GM21717 (cell line): Measurements from ENCODE around the gene MAGEA4.
"Not testable (repeated sequence)": the region's sequence is repeated elsewhere in the genome, so short reads cannot be mapped to it uniquely, and the experiment has no call there.

ENCODE experiments used
- ATAC-seq: cut with Tn5 transposase; IDR thresholded peaks from one replicate; pipeline ENCODE4 v1.9.1; 2021; ENCODE audit warnings: mild to moderate bottlenecking, moderate library complexity; ENCODE audit not compliant: unreplicated experiment

The MAGEA4 gene, protein sequence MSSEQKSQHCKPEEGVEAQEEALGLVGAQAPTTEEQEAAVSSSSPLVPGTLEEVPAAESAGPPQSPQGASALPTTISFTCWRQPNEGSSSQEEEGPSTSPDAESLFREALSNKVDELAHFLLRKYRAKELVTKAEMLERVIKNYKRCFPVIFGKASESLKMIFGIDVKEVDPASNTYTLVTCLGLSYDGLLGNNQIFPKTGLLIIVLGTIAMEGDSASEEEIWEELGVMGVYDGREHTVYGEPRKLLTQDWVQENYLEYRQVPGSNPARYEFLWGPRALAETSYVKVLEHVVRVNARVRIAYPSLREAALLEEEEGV

DNA sequence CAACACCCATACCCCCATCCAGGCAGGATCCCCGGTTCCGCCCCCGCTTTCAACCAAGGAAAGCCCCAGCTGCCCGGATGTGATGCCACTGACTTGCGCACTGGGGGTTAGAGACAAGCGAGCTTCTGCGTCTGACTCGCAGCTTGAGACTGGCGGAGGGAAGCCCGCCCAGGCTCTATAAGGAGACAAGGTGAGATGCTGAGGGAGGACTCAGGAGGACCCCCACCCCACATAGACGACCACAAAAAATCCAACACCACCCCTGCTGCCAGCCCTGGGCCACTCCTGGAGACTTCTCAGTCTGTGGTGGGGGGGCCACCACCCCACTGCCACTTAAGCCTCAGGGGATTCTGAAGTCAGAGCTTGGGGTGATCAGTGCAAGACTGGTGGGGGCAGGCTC lies at the start of gene MAGEA4:
Gene MAGEA4, plus strand, starts transcription at position 110 of the 400 bp plus-strand sequence. CDS start 10,776 bp downstream, outside the sequence.
- ATAC-seq, result no peak

DNA sequence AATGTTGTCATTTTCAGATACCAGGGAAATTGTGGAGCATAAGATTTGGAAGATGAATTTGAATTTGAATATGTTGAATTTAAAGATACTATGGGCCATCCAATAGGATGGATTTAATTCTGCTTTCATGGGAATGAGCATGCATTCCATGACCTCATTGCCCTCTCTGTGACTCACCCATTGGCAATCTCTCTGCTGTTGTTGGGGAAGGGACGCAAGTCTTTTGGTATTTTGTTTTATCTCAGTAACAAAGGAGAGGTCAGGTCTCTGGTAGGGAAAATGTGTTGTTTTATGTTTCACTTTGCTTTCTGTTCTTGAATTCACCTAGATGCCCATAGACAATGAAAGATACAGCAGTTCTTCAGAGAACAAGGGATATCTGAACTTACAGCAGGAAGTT lies 42.1 kb upstream of the MAGEA4 start:
- ATAC-seq, result no peak

DNA sequence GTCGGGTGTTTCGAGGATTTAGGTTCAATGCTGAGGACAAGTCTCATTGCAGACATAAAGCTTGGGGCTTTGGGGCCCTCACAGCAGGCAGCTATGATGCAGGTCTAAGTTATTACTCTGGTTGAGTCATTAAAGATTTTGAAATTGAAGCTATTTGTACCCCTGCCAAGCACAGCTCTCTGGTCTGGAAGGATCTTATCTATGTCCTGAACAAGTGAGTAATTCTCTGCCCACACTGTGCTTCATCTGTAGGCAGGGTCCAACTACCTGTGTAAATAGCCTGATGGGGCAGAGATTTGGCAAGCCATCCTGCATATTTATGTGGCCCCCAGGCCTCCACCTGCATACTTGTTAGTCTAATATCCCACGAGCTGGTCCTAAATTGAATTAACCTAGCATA lies 41.4 kb upstream of the MAGEA4 start:
- ATAC-seq, result no peak

DNA sequence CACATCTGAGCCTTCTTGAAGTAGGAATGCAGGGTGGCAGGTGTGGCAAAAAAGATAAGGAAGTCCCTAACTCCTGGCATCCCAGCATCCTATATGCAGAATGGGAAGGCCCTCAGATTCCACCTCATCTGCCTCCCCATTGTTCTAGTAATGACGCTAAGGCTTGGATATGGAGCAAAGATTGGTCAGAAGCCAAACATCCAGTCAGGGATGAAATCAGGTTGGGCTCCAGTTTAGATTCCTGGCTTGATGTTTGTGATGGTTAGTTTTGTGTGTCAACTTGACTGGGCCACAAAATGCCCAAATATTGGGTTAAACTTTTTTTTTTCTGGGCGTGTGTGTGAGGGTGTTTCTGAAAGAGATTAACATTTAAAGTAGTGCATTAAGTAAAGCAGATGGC lies 39.6 kb upstream of the MAGEA4 start:
- ATAC-seq, result no peak

DNA sequence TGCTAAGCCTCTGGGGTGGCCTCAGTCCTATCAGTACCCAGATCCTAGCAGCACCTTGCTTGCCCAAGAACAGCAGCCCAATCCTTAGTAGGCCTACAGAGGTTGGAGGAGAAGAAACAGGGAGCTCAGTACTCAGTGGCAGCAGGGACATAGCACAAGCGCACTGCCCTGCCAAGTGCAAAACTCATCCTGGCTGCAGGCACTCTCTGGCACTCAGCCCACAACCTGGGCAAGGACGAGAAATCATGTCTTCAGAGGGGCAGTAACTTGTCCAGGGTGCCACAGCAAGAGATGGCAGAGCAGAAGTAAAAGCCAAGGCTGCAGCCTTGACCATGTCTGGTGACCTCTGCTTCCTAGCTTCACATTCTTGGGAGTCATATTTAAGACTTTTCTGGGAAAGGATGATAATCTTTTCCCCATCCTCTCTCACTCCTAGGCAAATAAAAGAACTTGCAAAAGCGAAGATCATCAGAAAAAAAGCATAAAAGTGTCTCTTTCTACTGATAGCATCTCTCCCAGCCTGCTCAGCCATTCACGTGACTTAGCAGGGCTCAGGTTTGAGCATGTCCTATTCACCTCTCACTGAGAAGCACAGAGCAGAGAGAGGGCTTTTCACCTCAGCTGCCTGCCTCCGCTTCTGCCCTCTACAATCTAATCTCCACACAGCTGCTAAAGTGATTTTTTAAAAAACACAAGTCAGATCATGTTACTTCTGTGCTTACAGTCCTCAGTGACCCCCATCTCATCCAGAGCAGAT lies 37.2 kb upstream of the MAGEA4 start:
- no peak for ATAC-seq

DNA sequence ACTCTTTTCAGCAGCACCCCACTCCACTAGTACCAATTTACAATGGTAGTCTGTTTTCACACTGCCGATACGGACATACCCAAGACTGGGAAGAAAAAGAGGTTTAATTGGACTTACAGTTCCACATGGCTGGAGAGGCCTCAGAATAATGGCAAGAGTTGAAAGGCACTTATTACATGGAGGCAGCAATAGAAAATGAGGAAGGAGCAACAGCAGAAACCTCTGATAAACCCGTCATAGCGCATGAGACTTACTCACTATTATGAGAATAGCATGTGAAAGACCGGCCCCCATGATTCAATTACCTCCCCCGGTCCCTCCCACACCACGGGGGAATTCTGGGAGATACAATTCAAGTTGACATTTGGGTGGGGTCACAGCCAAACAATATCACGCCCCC lies 34.1 kb upstream of the MAGEA4 start:
- no peak for ATAC-seq

DNA sequence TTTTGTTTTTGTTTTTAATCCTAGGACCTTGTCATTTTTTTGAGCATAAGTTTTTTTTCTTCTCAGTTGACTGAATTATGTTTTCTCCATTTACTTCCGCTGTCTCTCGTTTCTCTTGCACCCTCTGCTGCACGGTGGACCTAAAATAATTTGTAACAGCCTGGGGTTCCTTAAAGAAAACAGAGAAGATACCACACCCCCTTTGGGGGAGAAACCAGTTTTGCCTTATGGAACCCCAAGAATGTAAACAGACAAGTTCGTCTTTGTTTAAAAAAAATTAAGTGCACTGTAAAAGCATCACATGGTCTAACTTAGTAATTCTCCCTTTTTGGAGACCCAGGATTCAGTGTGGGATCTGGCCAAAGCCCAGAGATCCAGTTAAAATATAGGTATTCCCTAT lies 32.8 kb upstream of the MAGEA4 start:
- no peak for ATAC-seq

DNA sequence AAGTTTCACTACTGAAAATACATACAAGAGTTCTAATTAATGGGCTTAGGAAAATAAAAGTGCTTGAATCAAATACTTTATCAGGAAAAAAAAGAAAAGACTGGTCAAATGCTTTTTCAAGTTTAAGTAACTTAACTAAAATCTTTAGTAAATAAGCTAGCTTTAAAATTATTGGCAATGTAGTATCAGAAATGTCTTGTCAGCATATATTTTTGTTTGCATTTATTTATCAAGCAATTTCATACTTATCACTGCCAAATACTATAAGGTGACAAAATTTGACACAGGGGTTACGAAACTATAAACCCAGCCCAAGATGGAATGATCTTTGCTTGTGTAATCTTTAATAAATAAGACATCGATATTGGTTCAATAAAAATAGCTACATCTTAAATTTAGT lies 31.8 kb upstream of the MAGEA4 start:
- no peak for ATAC-seq

DNA sequence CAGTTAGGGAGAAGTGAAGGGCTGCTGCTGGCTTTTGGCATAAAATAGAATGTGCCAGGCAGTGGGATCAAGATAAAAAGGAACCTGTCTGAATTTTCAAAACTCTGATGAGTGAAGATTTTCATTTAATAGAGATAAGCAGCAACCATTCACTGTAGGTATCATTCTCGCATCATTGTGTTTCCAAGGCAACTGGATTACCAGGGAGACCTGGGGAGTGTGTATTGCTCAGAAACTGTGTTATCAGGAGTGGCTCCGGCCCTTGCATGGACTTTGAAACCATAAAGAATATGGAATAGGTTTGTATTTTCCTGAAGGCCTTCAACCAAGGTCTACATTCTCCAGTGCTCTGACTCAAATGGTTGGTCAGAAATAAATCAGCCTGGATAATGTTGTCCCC lies 23.3 kb upstream of the MAGEA4 start:
- ATAC-seq, result no peak

DNA sequence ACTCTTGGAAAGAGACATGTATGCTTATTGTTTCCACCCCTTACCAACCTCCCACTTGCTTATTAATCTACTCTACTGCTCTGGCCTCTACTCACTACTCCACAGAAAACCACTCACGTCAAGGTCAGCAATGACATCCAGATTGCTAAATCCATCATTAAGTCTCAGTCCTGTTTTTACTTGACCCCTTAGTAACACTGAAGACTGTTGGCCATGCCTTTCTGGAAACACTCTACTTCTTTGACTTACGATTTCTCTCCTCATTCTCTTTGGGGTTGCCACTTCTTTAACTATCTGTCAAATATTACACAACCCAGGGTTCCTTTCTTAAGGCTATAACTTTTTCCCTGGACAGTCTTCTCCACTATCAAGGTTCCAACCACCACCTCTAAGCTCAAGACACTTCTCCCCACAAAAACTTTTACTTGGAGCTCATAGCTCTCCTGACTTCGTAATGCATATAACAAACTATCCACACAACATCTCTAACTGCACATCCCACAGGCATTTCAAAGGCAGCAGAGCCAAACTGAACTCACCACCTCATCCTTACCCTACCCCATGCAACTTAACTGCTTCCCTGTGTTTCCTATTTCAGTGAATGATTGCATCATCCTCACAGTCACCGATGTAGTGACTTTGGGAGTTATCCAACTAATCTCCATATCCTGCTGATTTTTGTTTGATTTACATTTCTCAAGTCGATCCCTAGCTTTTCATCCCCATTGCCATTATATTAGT lies 15.8 kb upstream of the MAGEA4 start:
- no peak for ATAC-seq

DNA sequence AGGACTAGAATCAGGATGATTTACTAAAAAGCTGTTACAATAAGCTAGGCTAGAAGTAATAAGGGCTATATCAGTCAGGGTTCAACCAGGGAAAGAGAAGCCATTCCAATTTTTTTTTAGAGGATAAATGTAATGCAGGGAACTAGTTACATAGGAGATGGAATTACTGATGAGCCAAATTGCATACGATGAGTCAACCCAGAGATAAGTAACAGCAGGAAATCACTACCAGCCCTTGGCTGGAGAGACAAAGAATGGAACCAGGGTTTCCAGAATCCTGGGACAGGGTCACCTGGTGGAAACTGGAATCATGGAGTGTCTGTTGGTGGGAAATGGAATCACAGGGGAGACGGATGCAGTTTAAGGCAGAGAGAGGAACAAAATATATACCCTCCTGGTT lies 13.1 kb upstream of the MAGEA4 start:
- no peak for ATAC-seq

DNA sequence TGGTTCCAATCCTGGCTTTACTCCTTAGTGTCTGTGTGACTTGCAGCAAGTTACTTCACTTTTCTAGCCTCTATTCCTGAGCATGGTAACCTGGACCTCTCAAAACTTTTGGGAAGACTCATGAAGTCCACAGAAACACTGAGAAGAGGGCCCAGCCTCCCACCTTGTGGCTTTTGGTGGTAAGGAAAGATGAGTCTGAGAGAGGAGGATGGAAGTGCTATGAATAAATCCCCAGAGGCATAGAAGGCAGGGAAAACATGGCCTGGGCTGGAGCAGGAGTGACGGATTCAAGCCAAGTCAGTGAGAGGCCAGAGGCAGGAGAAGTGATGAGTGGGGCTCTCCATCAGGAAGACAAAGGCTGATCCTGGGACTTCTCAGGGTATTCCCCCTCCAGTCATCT lies 10.9 kb upstream of the MAGEA4 start:
- ATAC-seq, result no peak

DNA sequence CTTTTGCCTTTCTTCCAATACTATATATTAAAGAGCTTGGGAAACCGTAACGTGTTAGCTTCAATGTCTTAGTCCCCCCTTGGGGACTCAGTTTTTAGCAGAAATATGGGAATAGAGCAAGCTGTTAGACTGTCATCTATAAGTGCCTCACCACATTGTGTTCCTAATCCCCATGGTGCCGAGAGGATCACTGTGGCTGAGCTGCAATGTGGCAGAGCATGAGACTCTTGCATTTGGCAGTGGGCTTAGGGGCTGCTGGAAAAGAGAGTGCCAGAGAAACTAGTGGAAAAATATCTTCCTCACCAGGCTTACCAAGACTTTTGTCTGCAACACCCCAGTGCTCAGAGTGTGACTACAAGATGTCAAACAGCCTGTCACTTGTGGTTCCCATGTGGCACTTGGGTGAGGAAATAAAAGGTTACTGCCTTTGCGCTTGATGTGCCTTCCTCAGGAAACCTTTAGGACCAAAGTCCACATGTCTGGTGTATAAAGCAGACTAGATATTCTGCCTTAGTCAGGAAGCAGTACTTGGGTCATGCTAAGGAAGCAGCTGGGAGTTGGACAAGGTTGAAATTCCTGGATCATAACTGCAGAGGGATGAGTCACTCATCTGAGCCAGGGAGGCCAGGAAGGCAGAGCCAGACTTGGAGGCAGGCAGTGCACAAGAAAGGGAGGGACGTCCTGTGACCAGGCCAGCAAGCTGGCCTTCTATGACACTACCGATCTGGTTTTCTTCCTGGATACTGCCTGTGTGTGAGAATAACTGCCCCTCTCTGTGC lies 9.7 kb upstream of the MAGEA4 start:
- ATAC-seq, result no peak

DNA sequence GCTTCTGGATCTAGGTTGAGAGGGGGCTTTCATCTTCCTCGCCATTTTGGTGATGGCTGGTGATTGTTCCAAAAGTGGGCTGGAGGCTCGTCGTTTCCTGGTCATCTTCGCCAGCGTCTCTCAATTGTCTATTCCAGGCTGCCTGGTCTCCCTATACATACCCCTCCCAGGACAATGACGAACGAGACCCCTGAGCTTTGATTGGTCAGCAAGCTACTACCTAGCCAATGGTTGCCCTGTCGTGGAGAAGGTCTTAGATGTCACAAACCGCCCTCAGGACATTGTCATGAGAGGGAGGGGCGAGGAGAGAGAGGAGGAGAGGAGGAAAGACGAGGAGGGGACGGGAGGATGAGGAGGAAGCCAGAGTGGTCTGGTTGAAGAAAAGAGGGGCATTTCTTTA lies 7.7 kb upstream of the MAGEA4 start:
- ATAC-seq, result no peak

DNA sequence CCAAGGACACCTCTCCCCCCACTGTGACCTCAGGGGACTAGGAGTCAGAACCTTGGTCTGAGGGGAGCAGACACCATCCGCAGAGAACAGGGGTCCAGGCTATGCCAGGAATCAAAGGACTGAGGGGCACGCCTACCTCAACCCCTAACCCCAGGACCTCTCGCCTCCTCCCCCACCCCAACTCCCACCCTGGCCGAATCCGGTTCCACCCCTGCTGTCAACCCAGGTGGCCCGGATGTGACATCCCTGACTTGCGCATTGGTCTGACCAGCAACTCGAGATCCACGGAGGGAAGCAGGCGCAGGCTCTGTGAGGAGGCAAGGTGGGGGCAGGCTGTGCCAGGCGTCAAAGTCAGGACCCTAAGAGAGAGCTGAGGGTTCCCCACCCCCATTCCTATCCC lies 468 bp upstream of the MAGEA4 start:
- no peak for ATAC-seq

DNA sequence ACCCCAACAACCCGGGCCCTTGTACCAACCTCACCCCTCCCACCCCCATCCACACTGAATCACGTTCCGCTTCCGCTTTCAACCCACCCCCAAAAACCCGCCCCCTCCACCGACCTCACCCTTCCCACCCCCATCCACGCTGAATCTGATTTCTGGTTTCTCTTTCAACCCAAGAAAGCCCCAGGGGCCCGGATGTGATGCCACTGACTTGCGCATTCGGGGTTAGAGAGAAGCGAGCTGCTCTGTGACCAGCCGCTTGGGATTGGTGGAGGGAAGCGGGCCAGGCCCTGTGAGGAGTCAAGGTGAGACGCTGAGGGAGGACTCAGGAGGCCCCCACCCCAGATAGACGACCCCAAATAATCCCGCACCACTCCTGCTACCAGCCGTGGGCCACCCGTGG lies 6.0 kb downstream of the MAGEA4 start:
- not testable (repeated sequence) for ATAC-seq

DNA sequence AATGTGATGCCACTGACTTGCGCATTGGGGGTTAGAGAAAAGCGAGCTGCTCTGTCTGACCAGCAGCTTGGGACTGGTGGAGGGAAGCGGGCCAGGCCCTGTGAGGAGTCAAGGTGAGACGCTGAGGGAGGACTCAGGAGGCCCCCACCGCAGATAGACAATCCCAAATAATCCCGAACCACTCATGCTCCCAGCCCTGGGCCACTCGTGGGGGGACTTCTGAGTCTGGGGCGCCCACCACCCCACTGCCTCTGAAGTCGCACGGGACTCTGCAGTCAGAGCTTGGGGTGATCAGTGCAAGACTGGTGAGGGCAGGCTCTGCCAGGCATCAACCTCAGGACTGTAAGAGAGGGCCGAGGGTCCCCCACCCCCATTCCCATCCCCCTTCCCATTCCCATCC lies 6.9 kb downstream of the MAGEA4 start:
- no peak for ATAC-seq

DNA sequence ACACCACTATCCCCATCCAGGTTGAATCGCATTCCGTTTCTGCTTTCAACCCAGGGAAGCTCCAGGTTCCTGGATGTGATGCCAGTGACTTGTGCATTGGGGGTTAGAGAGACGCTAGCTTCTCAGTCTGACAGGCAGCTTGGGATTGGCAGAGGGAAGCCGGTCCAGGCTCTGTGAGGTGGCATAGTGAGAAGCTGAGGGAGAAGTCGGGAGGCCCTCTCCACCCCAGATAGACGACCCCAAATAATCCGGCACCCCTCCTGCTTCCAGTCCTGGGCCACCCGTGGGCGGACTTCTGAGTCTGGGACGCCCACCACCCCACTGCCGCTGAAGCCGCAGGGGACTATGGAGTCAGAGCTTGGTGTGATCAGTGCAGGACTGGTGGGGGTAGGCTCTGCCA lies 7.4 kb downstream of the MAGEA4 start:
- no peak for ATAC-seq

DNA sequence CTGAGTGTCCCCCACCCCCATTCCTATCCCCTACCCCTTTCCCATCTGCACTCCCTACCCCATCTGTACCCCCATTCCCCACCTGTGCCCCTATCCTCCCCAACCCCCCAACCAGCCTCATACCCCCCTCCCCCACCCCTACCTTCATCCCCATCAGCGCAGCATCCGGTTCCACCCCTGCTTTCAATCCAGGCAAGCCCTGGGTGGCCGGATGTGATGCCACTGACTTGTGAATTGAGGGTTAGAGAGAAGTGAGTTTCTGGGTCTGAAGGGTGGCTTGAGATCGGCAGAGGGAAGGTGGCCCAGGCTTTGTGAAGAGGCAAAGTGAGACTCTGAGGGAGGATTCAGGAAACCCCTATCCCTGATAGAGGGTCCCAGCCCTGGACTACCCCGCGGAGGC lies 7.8 kb downstream of the MAGEA4 start:
- ATAC-seq, result no peak

DNA sequence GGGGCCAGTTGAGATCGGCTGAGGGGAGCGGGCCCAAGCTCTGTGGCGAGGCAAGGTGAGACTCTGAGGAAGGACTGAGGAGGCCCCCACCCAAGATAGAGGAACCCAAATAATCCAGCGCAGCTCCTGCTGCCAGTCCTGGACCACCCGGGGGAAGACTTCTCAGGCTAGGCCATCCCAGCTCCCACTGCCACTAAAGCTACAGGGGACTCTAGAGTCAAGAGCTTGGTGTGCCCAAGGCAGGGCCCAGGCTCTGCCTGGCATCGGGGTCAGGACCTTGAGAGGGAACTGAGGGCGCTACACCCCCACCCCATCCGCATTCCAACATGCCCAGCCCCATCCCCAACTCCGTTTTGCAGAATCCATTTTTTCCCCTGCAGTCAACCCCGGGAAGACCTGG lies 8.6 kb downstream of the MAGEA4 start:
- no peak for ATAC-seq

DNA sequence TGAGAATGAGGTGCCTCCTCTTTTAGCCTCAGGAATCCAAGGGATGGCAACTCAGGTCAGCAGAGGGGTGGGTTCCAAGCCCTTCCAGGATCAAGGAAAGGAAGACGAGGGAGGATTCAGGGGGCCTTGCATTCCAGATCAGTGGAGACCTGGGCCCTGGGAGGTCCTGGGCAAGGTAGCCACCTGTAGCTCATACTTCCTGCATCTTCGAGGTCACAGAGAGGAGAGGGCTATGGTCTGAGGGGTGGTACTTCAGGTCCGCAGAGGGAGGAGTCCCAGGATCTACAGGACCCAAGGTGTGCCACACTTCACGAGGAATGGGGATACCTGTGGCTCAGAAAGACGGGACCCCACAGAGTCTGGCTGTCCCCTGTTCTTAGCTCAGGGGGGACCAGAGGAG lies 9.2 kb downstream of the MAGEA4 start:
- ATAC-seq, result no peak
